A549 (cell line): ENCODE data around the gene TFCP2L1. TPM values are rescaled to one million over a fixed set of nuclear protein-coding genes. Genes with fewer than 3 reads are reported as not detected.

ENCODE experiments used
- ATAC-seq, 2 experiments: fragments of 200-7000 bp in 1 of 2; fragments of >200 bp in 1 of 2; cut with Nextera tagmentation in 1 of 2; cut with Tn5 transposase in 1 of 2; 3 replicates each; pipeline versions ENCODE4 v1.8.0 to v1.9.1; 2018 to 2020; ENCODE audit warnings: mild to moderate bottlenecking in 1 of 2, moderate library complexity in 1 of 2
- CTCF ChIA-PET: fragments of 300-600 bp; sonication (Branson Sonifier 250); formaldehyde crosslinking; extraction: SDS; loops from one replicate; lab custom pipeline; 2021; ENCODE audit warnings: antibody characterized with exemption, inconsistent platforms; lab: Yijun Ruan, JAX
- POLR2A ChIA-PET: fragments of 350-600 bp; formaldehyde crosslinking; extraction: SDS; loops from one replicate; lab custom pipeline; 2021; ENCODE audit warnings: antibody characterized with exemption, inconsistent platforms; lab: Yijun Ruan, JAX
- DNase-seq, 2 experiments: peaks; one replicate each; pipeline versions ENCODE4 v3.0.0 to v3.0.0-alpha.2; 2011 to 2016; ENCODE audit warnings: low read depth in 1 of 2, low spot score in 1 of 2
- FAIRE-seq: peaks from 2 replicates; lab custom pipeline; 2011; peaks lifted over from hg19 to GRCh38; lab: Jason Lieb, UNC
- H3K27ac ChIP-seq, 2 experiments: fragments of >200 bp; sonication (Bioruptor Twin); formaldehyde crosslinking; 3 replicates each; pipeline ENCODE4 v1.5.1; 2016 to 2017
- H3K4me1 ChIP-seq: fragments of >200 bp; sonication (Bioruptor Twin); formaldehyde crosslinking; 3 replicates; pipeline ENCODE4 v1.6.1; 2016
- H3K4me2 ChIP-seq: fragments of >200 bp; sonication (Bioruptor Twin); formaldehyde crosslinking; 3 replicates; pipeline ENCODE4 v1.6.1; 2016
- H3K4me3 ChIP-seq: fragments of >200 bp; sonication (Bioruptor Twin); formaldehyde crosslinking; 3 replicates; pipeline ENCODE4 v1.5.1; 2016
- H3K9me3 ChIP-seq: fragments of >200 bp; sonication (Bioruptor Twin); formaldehyde crosslinking; 3 replicates; pipeline ENCODE4 v1.6.1; 2016
- ATOH8 ChIP-seq: fragments of 250-450 bp; sonication (Bioruptor Pico); IDR thresholded peaks from 2 replicates; pipeline ENCODE4 v1.5.0; 2020; ENCODE audit warnings: low read depth, mild to moderate bottlenecking, moderate library complexity
- BCL3 ChIP-seq: fragments of >200 bp; sonication (Bioruptor Twin); formaldehyde crosslinking; IDR thresholded peaks from 3 replicates; pipeline ENCODE4 v1.6.1; 2016
- BHLHE40 ChIP-seq: IDR thresholded peaks from 2 replicates; pipeline ENCODE4 v1.6.1; 2012; ENCODE audit warnings: low read depth, low read length, inconsistent platforms
- CHD2 ChIP-seq: fragments of 150-350 bp; IDR thresholded peaks from 2 replicates; pipeline ENCODE4 v1.6.1; 2014; ENCODE audit warnings: low read length; ENCODE audit not compliant: partially characterized antibody
- EHF ChIP-seq: fragments of 250-450 bp; sonication (Bioruptor Pico); IDR thresholded peaks from 2 replicates; pipeline ENCODE4 v1.5.0; 2020; ENCODE audit warnings: mild to moderate bottlenecking
- FOSB ChIP-seq: fragments of 250-450 bp; sonication (Bioruptor Pico); IDR thresholded peaks from 2 replicates; pipeline ENCODE4 v1.5.0; 2020; ENCODE audit warnings: mild to moderate bottlenecking, moderate library complexity
- FOSL2 ChIP-seq, 2 experiments: fragments of 450-650 bp in 1 of 2; fragments of >200 bp in 1 of 2; sonication (Bioruptor Twin) in 1 of 2; formaldehyde crosslinking; IDR thresholded peaks; 2 replicates each; pipeline versions ENCODE4 v1.5.0 to v1.6.1; 2016 to 2020; ENCODE audit warnings: mild to moderate bottlenecking in 1 of 2, moderate library complexity in 1 of 2
- HDAC2 ChIP-seq: fragments of 200-600 bp; sonication (generic); IDR thresholded peaks from 2 replicates; pipeline ENCODE4 v1.6.1; 2016
- HES2 ChIP-seq: fragments of >200 bp; sonication (Bioruptor Twin); formaldehyde crosslinking; IDR thresholded peaks from 2 replicates; pipeline ENCODE4 v1.6.1; 2016
- HOXA7 ChIP-seq: fragments of 250-450 bp; sonication (Bioruptor Pico); IDR thresholded peaks from 2 replicates; pipeline ENCODE4 v1.5.0; 2020; ENCODE audit warnings: mild to moderate bottlenecking, moderate library complexity
- HOXB13 ChIP-seq: fragments of 250-450 bp; sonication (Bioruptor Pico); IDR thresholded peaks from 2 replicates; pipeline ENCODE4 v1.5.0; 2020; ENCODE audit warnings: low read depth, mild to moderate bottlenecking, moderate library complexity
- HOXB5 ChIP-seq: fragments of 250-450 bp; sonication (Bioruptor Pico); IDR thresholded peaks from 2 replicates; pipeline ENCODE4 v1.5.0; 2020; ENCODE audit warnings: mild to moderate bottlenecking, moderate library complexity
- JUNB ChIP-seq: fragments of >200 bp; sonication (Bioruptor Twin); formaldehyde crosslinking; IDR thresholded peaks from 2 replicates; pipeline ENCODE4 v1.6.1; 2016
- MAX ChIP-seq: IDR thresholded peaks from 2 replicates; pipeline ENCODE4 v1.6.1; 2012
- MAZ ChIP-seq: fragments of 150-350 bp; IDR thresholded peaks from 2 replicates; pipeline ENCODE4 v1.6.1; 2014; ENCODE audit warnings: antibody characterized with exemption, low read depth, low read length, borderline replicate concordance
- PHF8 ChIP-seq: fragments of 200-600 bp; sonication (generic); IDR thresholded peaks from 2 replicates; pipeline ENCODE4 v1.6.1; 2016; ENCODE audit warnings: low read depth, mild to moderate bottlenecking, antibody characterized with exemption, moderate library complexity, borderline replicate concordance
- RAD21 ChIP-seq, 2 experiments: fragments of >200 bp in 1 of 2; sonication (Bioruptor Twin) in 1 of 2; formaldehyde crosslinking in 1 of 2; IDR thresholded peaks in 1 of 2; conservative IDR thresholded peaks in 1 of 2; 2 replicates in 1 of 2; 3 replicates in 1 of 2; pipeline ENCODE4 v1.6.1; 2012 to 2018; ENCODE audit warnings: inconsistent platforms in 1 of 2
- RARB ChIP-seq: fragments of 250-450 bp; sonication (Bioruptor Pico); IDR thresholded peaks from 2 replicates; pipeline ENCODE4 v1.8.0; 2021; ENCODE audit warnings: mild to moderate bottlenecking, moderate library complexity
- REST ChIP-seq: fragments of 200-600 bp; sonication (generic); IDR thresholded peaks from 2 replicates; pipeline ENCODE4 v1.6.1; 2016; ENCODE audit warnings: antibody characterized with exemption, mild to moderate bottlenecking, moderate library complexity
- TFCP2L1 ChIP-seq: fragments of 250-450 bp; sonication (Bioruptor Pico); IDR thresholded peaks from 2 replicates; pipeline ENCODE4 v1.5.0; 2021; ENCODE audit warnings: mild to moderate bottlenecking
- ZC3H11A ChIP-seq: fragments of 450-650 bp; IDR thresholded peaks from 2 replicates; pipeline ENCODE4 v1.6.1; 2014; ENCODE audit warnings: antibody characterized with exemption, mild to moderate bottlenecking
- ZFP36 ChIP-seq: fragments of 450-650 bp; IDR thresholded peaks from 2 replicates; pipeline ENCODE4 v1.6.1; 2014; ENCODE audit warnings: borderline replicate concordance; ENCODE audit not compliant: partially characterized antibody
- WGBS: methylation state at CpG from one replicate; pipeline ENCODE4 v1.1.6; 2017; ENCODE audit errors: missing lambda C conversion rate; 5-methylcytosine and 5-hydroxymethylcytosine counted together
- polyA plus RNA-seq, 4 experiments: library from polyadenylated mRNA; depleted of rRNA in 3 of 4; stranded (reverse); fragments of >200 nt; fragmentation: RNase III in 1 of 4; extraction: RNeasy Plus Mini Kit Qiagen cat#74134 plus additional on column Dnase treatment in 1 of 4; gene quantifications; 2 replicates in 3 of 4; 3 replicates in 1 of 4; pipeline ENCODE4 v1.2.3, GENCODE V29; 2011 to 2017

Gene TFCP2L1
- polyA plus RNA-seq, 2 of the 4 experiments (the other 2 are of a cell fraction) = 1.3 to 3.1 TPM

- CTCF ChIA-PET = no interaction called here
- no peak for TF ChIP-seq JUNB
- ATAC-seq (no peak), DNase-seq (no peak), FAIRE-seq (no peak)
- no peaks in the 10 kb centered on the region; the same call in 2 of the 3 replicates for H3K4me1 ChIP-seq
- WGBS = 85% methylated on average over 9 of the region's 9 CpGs
- no peak overlapping the region for H3K4me2 ChIP-seq
- H3K27ac ChIP-seq = no peak overlapping the region
- H3K4me3 ChIP-seq = no peak overlapping the region
- POLR2A ChIA-PET = no interaction called here
- no peaks in the 10 kb centered on the region for H3K9me3 ChIP-seq
These were observed 42.0 kb downstream of the TFCP2L1 start for GRCh38 chr2:121242976-121243375.

GRCh38 chr2:121242175-121242875 is 42.7 kb downstream of the TFCP2L1 start:
- POLR2A ChIA-PET = no interaction called here
- CTCF ChIA-PET = no interaction called here
- no peak for ATAC-seq

GRCh38 chr2:121241466-121241865 is 43.5 kb downstream of the TFCP2L1 start:
- CTCF ChIA-PET = no interaction called here
- Histone ChIP-seq H3K9me3 (no peaks in the 10 kb centered on the region), H3K4me1 (no peaks in the 10 kb centered on the region; the same call in 2 of the 3 replicates), H3K4me2 (no peak overlapping the region), H3K27ac (no peak overlapping the region), H3K4me3 (no peak overlapping the region)
- 84% methylated on average over 3 of the region's 3 CpGs for WGBS
- POLR2A ChIA-PET = no interaction called here
- DNase-seq = no peak
- no peak for FAIRE-seq
- ATAC-seq = no peak
- TF ChIP-seq CHD2 (no peak), REST (no peak), FOSB (CRISPR knock-in tag) (no peak), EHF (no peak), HDAC2 (no peak)

More at GRCh38 chr2:121242175-121242875, 42.7 kb downstream of the TFCP2L1 start:
- Histone ChIP-seq H3K4me3 (no peak overlapping the region), H3K4me1 (no peaks in the 10 kb centered on the region; the same call in 2 of the 3 replicates), H3K4me2 (no peak overlapping the region), H3K9me3 (no peaks in the 10 kb centered on the region), H3K27ac (no peak overlapping the region)
- 82% methylated on average over 16 of the region's 16 CpGs for WGBS
- TF ChIP-seq FOSL2 (IDR thresholded peaks at IDR 0.05) (no peak), FOSL2 (CRISPR knock-in tag; IDR thresholded peaks at IDR 0.05) (no peak), ZC3H11A (no peak), MAZ (no peak), HOXB5 (CRISPR knock-in tag) (no peak), HES2 (no peak), ZFP36 (no peak)
- no peak for FAIRE-seq
- DNase-seq = no peak

GRCh38 chr2:121240436-121240835 is 44.6 kb downstream of the TFCP2L1 start:
- FAIRE-seq = no peak
- no peak for ATAC-seq
- H3K4me3 ChIP-seq = no peak overlapping the region
- H3K4me1 ChIP-seq = no peaks in the 10 kb centered on the region; the same call in 2 of the 3 replicates
- ChIA-PET CTCF (interaction anchor here (0.9 to 1.5 kb wide), 2 partner anchors 9 to 17 kb away, joined by 4 read pairs; no protein-coding TSS in a partner anchor), POLR2A (no interaction called here)
- no peak for DNase-seq
- no peak overlapping the region for H3K4me2 ChIP-seq
- 66% methylated on average over 6 of the region's 6 CpGs for WGBS
- no peaks in the 10 kb centered on the region for H3K9me3 ChIP-seq
- H3K27ac ChIP-seq = no peak overlapping the region
- TF ChIP-seq PHF8 = no peak
- TF ChIP-seq TFCP2L1 (CRISPR knock-in tag) = no peak
- no peak for TF ChIP-seq HES2
- TF ChIP-seq RARB = no peak
- TF ChIP-seq RAD21 (conservative IDR thresholded peaks at IDR 0.05 in 1 of 2, IDR thresholded peaks at IDR 0.05 in 1 of 2) = no peak
- no peak for TF ChIP-seq HOXA7 (CRISPR knock-in tag)
- TF ChIP-seq ATOH8 (CRISPR knock-in tag) = no peak
- TF ChIP-seq BCL3 = no peak
- no peak for TF ChIP-seq HOXB13 (CRISPR knock-in tag)
- no peak for TF ChIP-seq EHF
- TF ChIP-seq BHLHE40 = no peak
- TF ChIP-seq FOSB (CRISPR knock-in tag) = no peak
- TF ChIP-seq MAX = no peak
